ENCODE measurements around the gene ARRDC2. TPM values are rescaled to one million over a fixed set of nuclear protein-coding genes. Genes with fewer than 3 reads are reported as not detected.
A peak's percentile ranks its signal among the peaks of the same experiment; 100 is the strongest.

ARRDC2 gene
- total and polyA plus RNA-seq, 3 experiments from 2014 or later, result 33.5 to 45.8 (median 37.1) TPM

DNA sequence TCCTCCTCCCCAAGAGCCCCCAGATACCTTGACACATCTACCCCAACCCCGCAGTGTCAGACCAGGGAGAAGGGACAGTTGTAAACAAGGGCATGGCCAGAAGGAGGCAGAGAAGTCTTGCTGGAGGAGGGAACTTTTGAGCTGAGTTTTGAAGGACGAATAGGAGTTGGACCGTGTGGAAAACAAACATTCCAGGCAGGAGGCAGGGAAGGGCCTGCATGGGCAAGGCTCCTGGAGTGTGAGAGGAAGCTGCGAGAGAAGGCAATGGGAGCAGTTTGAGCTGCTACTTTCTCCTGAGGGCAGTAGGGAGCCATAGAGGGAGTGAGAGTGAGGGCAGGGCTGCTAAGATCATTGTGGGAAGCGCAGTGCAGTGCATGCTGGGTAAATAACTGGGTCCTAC is 55.5 kb downstream of the ARRDC2 start:
- no peaks in the 10 kb centered on the region for H3K27me3 ChIP-seq (ENCODE audit: insufficient read depth, low read length, poor library complexity, severe bottlenecking)
- H3K4me3 ChIP-seq (ENCODE audit: low read length), result no peak overlapping the region
- Mint-ChIP-seq H3K36me3 (peaks cover 7 to 53% (median 10%) of the 10 kb centered on the region in 3 donors), H3K9me3 (no peaks in the 10 kb centered on the region), H3K27ac (peak overlapping the region in 5 of 8 donors; percentile 2 to 70 (median 32)), H3K27me3 (no peaks in the 10 kb centered on the region), H3K4me1 (peaks cover 2 to 3% (median 2%) of the 10 kb centered on the region in 3 donors), H3K4me3 (no peak overlapping the region)
- H3K36me3 ChIP-seq (ENCODE audit: insufficient read depth, low read length), result peaks cover 7% of the 10 kb centered on the region
- no peaks in the 10 kb centered on the region for H3K9me3 ChIP-seq (ENCODE audit: low read length)
- ChIA-PET POLR2A (no interaction called here), CTCF (interaction anchor here (1.2 to 10.6 kb wide), 6 partner anchors 19 to 105 kb away, joined by 3 to 168 read pairs (median 4); partner anchors contain the start of genes ARRDC2 and IL12RB1)
- DNase-seq, result peak in 2 of 5 donors; percentile 15 to 62
- no peak overlapping the region for H3K27ac ChIP-seq (ENCODE audit: low read depth, low read length)
- peaks cover 4% of the 10 kb centered on the region for H3K4me1 ChIP-seq (ENCODE audit: insufficient read depth, low read length)

Other genes with a start within 250 kb of the ARRDC2 start
- not detected for gene B3GNT3, start 213.0 kb upstream of the ARRDC2 start, total RNA-seq
- not detected for gene B3GNT3, start 213.0 kb upstream of the ARRDC2 start, polyA plus RNA-seq
- 1 to 10 TPM; 1.8 to 2.9 TPM for gene INSL3, start 186.7 kb upstream of the ARRDC2 start, total RNA-seq
- gene INSL3, start 186.7 kb upstream of the ARRDC2 start, polyA plus RNA-seq, result 2.6 TPM
- gene JAK3, start 160.2 kb upstream of the ARRDC2 start, total RNA-seq, result 100 to 1,000 TPM; 119 to 125 TPM
- 84.0 TPM for gene JAK3, start 160.2 kb upstream of the ARRDC2 start, polyA plus RNA-seq
- 1,000 to 10,000 TPM; 3,114 to 3,151 TPM for gene RPL18A, start 148.3 kb upstream of the ARRDC2 start, total RNA-seq
- gene RPL18A, start 148.3 kb upstream of the ARRDC2 start, polyA plus RNA-seq, result 3,296 TPM
- 1 to 10 TPM; 1.2 to 1.7 TPM for gene SLC5A5, start 136.2 kb upstream of the ARRDC2 start, total RNA-seq
- gene SLC5A5, start 136.2 kb upstream of the ARRDC2 start, polyA plus RNA-seq, result 0.33 TPM
- gene CCDC124, start 75.2 kb upstream of the ARRDC2 start, total RNA-seq, result 100 to 1,000 TPM; 184 to 195 TPM
- gene CCDC124, start 75.2 kb upstream of the ARRDC2 start, polyA plus RNA-seq, result 65.7 TPM
- gene KCNN1, start 41.1 kb upstream of the ARRDC2 start, total RNA-seq, result under 1 TPM; 0.13 to 0.15 TPM
- gene KCNN1, start 41.1 kb upstream of the ARRDC2 start, polyA plus RNA-seq, result not detected
- 10 to 100 TPM; 18.9 to 19.6 TPM for gene IL12RB1, start 78.8 kb downstream of the ARRDC2 start, total RNA-seq
- 43.2 TPM for gene IL12RB1, start 78.8 kb downstream of the ARRDC2 start, polyA plus RNA-seq
- 10 to 100 TPM; 15.0 to 15.9 TPM for gene MAST3, start 89.6 kb downstream of the ARRDC2 start, total RNA-seq
- 18.6 TPM for gene MAST3, start 89.6 kb downstream of the ARRDC2 start, polyA plus RNA-seq
- 10 to 100 TPM; 17.7 to 17.9 TPM for gene PIK3R2, start 145.0 kb downstream of the ARRDC2 start, total RNA-seq
- 5.7 TPM for gene PIK3R2, start 145.0 kb downstream of the ARRDC2 start, polyA plus RNA-seq
- gene IFI30, start 165.6 kb downstream of the ARRDC2 start, total RNA-seq, result 10 to 100 TPM; 33.3 to 34.5 TPM
- gene IFI30, start 165.6 kb downstream of the ARRDC2 start, polyA plus RNA-seq, result 10.9 TPM
- gene MPV17L2, start 185.0 kb downstream of the ARRDC2 start, total RNA-seq, result 10 to 100 TPM; 24.2 to 24.6 TPM
- gene MPV17L2, start 185.0 kb downstream of the ARRDC2 start, polyA plus RNA-seq, result 12.6 TPM
- 1 to 10 TPM; 2.9 to 3.8 TPM for gene RAB3A, start 195.9 kb downstream of the ARRDC2 start, total RNA-seq
- gene RAB3A, start 195.9 kb downstream of the ARRDC2 start, polyA plus RNA-seq, result 0.59 TPM
- not detected for gene PDE4C, start 218.3 kb downstream of the ARRDC2 start, total RNA-seq
- not detected for gene PDE4C, start 218.3 kb downstream of the ARRDC2 start, polyA plus RNA-seq